HG03025 (cell line): ENCODE results near the gene AMZ1.

Experiments used
- ATAC-seq: cut with Tn5 transposase; IDR thresholded peaks from one replicate; pipeline ENCODE4 v1.9.1; 2021; ENCODE audit warnings: mild to moderate bottlenecking, moderate library complexity; ENCODE audit not compliant: unreplicated experiment, low FRiP score

AMZ1 gene

DNA sequence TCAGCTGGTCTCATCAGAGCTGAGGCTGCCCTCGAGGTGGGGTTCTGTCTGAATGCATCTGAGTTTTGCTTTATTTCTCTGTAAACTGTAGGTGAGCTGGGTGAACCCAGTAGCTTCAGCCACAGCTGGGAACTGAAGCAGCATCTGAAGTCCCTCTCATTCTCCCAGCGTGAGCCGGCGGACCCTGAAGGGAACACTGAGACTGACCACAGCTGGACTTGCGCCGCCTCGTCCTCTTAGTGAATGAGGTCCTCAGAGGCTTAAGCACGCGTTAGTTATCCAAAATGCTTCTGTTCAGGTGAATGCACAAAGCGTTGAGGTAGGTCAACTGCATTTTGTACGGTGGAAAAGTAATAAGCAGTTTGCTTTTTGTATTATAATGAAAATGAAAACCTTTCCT is 76.6 kb downstream of the AMZ1 start:
- no peak for ATAC-seq
